ENCODE results near the gene PRPF18.

PRPF18 gene

DNA sequence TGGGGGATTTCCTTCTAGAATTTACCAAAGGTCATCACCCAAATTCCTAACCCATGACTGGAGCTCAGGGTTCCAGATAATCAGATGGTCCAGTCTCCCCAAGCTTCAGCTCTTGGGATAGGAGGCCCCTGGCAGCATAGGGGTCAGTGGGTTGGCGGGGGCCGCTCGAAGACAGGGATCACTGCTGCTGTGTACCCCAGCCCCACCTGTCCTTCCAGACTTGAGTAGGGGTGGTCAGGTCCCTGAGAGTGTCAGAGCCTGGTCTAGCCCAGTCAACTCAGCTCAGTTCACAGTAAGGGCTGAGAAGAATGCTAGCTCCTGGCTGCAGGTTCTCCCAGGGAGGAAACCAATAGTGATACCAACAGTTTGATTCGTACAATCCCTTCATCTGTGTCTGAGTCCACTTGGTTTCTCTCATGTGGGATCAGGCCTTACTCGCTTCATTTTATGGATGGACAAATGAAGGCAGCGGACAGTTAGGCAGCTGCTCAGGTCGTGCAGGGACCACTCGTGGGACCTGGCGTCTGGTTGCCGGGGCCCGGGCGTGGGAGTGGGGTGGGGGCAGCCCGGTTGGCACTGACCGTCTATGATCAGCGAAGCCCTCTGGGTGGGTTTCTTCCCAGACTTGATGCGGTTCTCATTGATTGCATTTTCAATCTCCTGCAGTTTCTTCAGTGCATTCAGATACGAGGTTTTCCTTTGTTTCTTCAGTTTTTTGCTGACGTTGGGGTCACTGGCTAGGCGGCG is 78.9 kb downstream of the PRPF18 start:
- in situ Hi-C loops (cut with HindIII; ENCODE audit: low sequenced_read_pairs) = no loop called here

DNA sequence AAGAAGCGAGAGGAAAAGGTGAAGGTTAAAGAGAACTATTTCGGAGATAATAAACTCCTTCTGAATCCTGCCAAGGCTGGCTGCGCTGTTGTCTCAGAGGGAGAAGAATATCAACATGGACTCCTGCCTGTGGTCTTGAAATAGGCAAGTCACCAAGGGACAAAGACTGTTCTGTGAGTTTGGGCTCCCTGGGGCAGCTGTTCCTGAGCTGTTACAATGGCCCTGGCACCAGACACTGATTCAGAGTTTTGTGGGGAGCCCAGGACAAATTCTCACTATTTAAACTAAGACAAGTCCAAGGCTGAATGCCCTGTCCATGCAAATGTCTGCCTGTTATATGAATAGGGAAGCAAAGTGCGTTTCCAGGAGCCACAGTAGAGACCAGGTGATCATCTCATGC is 81.4 kb downstream of the PRPF18 start:
- in situ Hi-C loops (cut with HindIII; ENCODE audit: low sequenced_read_pairs) = no loop called here

DNA sequence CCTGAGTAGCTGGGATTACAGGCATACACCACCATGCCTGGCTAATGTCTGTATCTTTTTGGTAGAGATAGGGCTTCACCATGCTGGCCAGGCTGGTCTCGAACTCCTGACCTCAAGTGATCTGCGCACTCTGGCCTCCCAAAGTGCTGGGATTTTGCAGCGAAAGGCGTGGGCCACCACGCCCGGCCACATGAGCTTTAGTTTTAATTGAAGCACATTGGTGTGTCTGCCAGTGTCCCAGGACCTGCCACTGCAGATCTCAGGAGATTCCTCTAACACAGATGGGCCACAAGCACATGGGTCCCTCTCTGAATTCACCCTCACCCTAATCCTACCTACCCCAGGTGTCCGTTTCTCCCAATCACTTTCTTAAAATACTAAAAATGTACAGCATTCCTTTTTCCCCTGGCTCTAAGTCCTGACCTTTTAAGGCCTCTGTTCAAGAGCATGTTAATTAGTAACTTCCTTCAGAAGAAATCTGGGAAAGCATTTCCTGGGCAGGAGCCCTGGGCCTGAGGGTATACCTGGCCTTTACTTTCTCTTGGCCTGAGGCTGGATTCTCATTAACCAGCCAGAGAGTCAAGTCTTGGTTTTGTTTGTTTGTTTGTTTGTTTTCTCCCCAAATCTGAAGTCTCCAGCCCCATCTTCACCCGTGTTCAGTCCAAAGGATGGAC is 82.6 kb downstream of the PRPF18 start:
- in situ Hi-C loops (cut with HindIII; ENCODE audit: low sequenced_read_pairs) = no loop called here

DNA sequence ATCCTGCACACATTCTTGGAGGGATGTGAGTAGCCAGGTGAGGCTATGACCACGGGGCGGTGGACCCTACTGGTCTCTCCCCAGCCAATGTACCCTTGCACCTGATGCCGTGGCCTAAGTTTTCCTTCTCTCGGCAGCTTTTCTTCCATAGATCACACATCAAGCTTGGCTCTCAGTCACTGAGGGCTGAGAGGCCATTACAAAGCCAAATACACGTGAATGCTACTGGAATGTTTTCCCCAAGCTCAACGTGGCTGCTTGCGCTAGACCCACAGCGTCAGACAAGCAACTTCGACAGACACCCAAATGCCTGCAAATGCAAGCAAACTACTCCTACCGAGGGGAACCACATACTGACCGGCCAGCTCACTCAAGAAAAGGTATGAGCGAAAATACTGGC is 83.1 kb downstream of the PRPF18 start:
- in situ Hi-C loops (cut with HindIII; ENCODE audit: low sequenced_read_pairs) = no loop called here

DNA sequence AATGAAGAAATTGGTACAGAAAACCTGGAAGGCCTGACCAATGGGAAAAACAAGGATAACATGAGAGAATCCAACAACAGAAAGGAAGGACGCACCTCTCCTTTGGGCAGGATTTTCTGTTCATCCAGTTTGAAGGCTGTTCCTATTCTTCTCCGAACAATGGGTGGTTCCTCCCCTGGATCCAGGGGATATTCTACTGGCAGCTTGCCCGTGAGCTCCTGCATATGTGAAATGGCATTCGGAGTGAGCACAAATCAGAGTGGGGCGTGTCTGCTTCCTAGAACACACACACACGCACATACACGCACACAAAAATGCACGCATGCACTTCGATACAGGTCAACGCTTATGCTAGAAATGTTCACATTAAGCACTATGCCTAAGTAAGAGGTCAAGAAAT is 83.5 kb downstream of the PRPF18 start:
- in situ Hi-C loops (cut with HindIII; ENCODE audit: low sequenced_read_pairs) = no loop called here

DNA sequence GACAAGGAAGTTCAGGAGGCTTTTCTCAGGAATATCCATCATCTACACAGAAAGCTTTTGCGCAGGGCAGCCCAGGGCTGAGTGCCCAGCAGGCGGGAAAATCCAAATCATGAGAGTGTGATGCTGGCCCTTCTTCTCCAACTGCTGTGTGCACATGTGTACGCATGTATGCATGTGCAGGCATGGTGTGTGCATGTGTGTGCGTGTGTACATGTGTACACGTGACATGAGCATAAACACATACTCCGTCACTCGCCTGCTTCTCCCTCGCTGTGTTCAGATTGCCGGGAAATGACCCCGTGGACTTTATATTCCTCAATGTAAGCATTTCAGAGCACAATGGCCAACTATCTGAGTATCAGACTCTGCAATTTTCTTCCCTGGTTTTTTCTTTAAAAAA is 85.1 kb downstream of the PRPF18 start:
- in situ Hi-C loops (cut with HindIII; ENCODE audit: low sequenced_read_pairs) = no loop called here

DNA sequence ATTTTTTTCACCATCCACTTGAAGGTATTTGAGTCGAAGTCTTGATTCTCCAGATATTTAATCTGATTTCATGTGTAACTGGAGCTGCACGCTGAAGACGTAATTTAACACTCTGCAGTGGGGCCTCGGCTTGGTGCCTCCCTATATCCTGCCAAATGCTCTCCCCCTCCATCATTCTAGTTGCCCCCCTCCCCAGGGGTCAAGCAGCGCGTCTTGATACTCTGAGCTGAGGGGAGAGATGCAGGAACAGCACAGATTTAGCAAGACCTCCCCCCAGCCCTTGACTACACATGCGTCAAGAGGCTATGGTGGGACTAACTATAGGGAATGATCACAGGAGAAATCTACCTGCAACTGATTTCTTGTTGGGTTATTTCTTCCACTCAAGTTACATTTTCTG is 85.8 kb downstream of the PRPF18 start:
- in situ Hi-C loops (cut with HindIII; ENCODE audit: low sequenced_read_pairs) = no loop called here

DNA sequence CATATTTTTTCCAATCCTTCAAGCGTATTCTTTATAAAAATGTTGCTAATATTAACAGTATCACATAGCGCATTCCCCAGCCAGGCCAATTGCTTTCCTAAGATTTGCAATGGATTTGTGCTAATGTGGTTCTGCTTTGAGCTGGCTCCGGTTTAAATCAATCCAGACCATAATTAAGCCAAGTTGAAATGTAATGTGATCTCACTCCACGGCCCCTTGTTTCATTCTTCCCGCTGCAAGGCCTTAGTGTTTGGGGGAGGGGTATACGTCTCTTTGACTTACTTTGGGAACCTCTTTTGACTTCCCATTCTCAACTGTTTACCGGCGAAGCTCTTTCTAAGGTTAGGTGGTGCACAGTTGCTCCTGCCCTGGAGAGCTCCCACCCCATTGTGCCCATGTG is 86.4 kb downstream of the PRPF18 start:
- in situ Hi-C loops (cut with HindIII; ENCODE audit: low sequenced_read_pairs) = no loop called here

DNA sequence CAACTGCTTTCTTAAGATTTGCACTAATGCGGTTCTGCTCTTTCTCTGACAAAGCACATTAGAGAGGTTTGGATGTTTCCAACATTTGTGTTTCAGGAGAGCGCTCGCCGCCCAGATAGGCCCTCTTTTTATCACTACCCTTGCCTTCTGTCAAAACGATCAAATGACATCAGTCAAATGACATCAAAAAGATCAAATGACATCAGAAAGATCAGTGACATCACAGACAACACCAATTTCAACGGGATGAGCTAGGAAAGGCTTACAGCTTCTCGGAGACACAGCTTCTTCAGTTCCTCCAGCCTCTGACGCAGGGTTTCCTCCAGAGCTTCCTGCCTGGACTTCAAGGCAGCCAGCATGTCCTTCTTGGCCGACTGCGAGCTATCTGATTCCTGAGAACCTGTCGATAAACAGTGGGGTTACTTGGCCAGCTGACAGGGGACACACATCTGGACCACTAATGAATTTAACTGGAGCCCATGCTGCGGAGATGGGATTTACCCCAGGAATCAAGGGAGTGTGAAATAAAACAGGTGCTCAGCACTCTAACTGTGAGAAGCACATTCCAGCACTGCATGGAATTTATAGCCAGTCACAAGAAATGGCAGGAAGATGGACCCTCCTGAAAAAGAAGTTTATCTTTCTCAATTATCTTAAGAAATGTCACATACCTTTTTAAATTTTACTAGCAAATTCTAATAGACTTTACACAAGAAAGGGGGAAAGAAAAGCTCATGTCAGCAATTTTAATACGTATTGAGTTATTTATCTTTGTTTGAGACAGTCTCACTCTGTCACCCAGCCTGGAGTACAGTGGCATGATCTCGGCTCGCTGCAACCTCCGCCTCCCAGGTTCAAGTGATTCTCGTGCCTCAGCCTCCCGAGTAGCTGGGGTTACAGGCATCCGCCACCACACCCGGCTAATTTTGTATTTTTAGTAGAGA is 88.2 kb downstream of the PRPF18 start:
- in situ Hi-C loops (cut with HindIII; ENCODE audit: low sequenced_read_pairs) = no loop called here

DNA sequence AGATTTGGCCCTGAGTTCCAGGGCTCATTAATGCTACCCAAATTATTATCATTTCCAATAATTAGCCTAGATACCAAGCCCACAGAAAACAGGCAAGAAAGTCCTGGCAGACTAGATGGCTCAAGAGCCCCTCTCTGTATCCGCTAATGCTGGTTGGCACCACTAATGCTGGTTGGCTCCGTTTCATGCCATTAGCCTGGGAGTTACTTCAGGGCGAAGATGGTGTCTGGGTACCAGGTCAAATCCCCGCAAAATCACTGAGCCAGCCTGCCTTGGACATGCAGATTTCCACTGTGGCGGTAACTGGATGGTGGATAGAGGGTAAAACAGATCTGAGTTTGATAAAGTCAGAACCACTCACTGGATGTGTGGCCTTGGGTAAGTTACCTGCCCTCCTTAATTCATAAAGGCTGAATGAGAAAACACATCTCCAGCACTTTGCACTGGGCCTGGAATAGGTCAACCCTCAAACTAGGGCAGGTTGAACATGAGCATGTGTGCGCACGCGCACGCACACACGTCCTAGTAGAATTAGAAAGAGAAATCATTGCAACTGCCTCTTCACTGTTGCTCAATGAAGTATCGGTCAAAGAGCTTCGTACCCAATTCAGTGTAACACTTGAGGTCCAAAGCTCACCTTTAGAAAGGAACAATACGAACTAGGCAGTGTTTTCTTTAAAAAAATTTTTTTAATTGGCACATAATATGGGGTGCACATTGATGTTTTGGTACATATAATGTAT is 91.5 kb downstream of the PRPF18 start:
- in situ Hi-C loops (cut with HindIII; ENCODE audit: low sequenced_read_pairs) = no loop called here

All from DLD1 (cell line).